ENCODE results near the gene ME3. TPM values are rescaled to one million over a fixed set of nuclear protein-coding genes. Genes with fewer than 3 reads are reported as not detected.

The ME3 gene
- total RNA-seq, 2 experiments from 2014 or later = not detected

DNA sequence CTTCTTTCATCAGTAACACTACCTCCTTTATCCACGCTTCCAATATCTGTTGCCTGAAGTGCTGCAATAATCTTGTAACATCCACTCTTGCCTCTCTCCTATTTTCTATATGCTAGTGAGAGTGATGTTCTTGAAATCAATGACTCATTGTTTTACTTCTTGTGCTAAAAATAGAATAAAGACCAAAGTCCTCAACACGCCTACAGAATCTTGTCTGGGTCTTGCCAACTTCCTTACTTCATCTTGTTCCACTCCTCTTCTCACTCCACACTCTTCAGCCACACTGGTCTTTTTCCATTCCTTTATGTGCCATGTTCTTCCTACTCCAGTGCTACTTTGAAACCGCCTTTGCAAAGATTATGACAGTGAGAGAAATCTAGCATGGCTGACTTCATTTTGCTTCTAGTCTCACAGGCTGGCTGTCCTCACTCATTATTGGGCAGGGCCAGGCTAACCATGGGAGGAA is 161.3 kb downstream of the ME3 start:
- no TSS peak for BruUV-seq (replicated peaks)
- no peak for DNase-seq (ENCODE audit: low spot score)
- Histone ChIP-seq H3K27ac (ENCODE audit: low read depth, low read length, poor library complexity, severe bottlenecking) (no peak overlapping the region), H3K36me3 (ENCODE audit: insufficient read depth, low read length) (no peaks in the 10 kb centered on the region), H3K79me2 (ENCODE audit: insufficient read depth, low read depth, low read length) (no peaks in the 10 kb centered on the region), H3K9me3 (ENCODE audit: low read length) (no peaks in the 10 kb centered on the region), H2AFZ (ENCODE audit: low read length) (no peak overlapping the region), H4K20me1 (ENCODE audit: insufficient read depth, low read length) (no peaks in the 10 kb centered on the region), H3K4me1 (ENCODE audit: insufficient read depth, low read length, poor library complexity, severe bottlenecking) (no peaks in the 10 kb centered on the region), H3K9me2 (ENCODE audit: insufficient read depth, low read length) (no peaks in the 10 kb centered on the region), H3K4me3 (ENCODE audit: low read depth, low read length, poor library complexity, severe bottlenecking) (no peak overlapping the region), H3K4me2 (ENCODE audit: low read length) (no peak overlapping the region)
- ChIA-PET POLR2A (no interaction called here), CTCF (ENCODE audit: unreplicated experiment) (no interaction called here)
- intact Hi-C loops (cut with micrococcal nuclease; ENCODE audit: unreplicated experiment) = no loop called here
- TF ChIP-seq EZH2phosphoT487 (IDR thresholded peaks at IDR 0.05; ENCODE audit: borderline replicate concordance, low read depth, low read length) = no peak
- TF ChIP-seq, protein P1, sequence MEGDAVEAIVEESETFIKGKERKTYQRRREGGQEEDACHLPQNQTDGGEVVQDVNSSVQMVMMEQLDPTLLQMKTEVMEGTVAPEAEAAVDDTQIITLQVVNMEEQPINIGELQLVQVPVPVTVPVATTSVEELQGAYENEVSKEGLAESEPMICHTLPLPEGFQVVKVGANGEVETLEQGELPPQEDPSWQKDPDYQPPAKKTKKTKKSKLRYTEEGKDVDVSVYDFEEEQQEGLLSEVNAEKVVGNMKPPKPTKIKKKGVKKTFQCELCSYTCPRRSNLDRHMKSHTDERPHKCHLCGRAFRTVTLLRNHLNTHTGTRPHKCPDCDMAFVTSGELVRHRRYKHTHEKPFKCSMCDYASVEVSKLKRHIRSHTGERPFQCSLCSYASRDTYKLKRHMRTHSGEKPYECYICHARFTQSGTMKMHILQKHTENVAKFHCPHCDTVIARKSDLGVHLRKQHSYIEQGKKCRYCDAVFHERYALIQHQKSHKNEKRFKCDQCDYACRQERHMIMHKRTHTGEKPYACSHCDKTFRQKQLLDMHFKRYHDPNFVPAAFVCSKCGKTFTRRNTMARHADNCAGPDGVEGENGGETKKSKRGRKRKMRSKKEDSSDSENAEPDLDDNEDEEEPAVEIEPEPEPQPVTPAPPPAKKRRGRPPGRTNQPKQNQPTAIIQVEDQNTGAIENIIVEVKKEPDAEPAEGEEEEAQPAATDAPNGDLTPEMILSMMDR (conservative IDR thresholded peaks at IDR 0.05; ENCODE audit: low read length) = no peak

DNA sequence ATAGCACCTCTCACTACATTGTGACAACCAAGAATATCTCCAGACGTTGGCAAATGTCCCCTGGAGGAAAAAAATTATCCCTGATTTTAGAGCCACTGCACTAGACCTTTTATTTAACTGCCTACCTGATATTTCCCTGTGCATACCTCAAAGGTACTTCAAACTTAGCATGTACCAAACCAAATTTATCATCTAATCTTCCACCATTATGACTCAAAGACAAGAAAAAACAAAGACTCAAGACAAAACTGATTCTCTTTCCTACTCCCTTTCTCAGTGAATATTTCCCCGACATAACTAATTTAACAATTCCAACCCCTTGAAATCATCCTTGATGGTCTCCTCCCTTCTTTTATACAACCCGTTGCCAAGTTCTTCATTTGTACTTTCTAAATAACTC is 161.7 kb downstream of the ME3 start:
- ChIA-PET POLR2A (no interaction called here), CTCF (ENCODE audit: unreplicated experiment) (no interaction called here)
- no peaks in the 10 kb centered on the region for H3K9me3 ChIP-seq (ENCODE audit: low read length)
- DNase-seq (ENCODE audit: low spot score) = no peak
- H3K79me2 ChIP-seq (ENCODE audit: insufficient read depth, low read depth, low read length) = no peaks in the 10 kb centered on the region
- no peaks in the 10 kb centered on the region for H3K36me3 ChIP-seq (ENCODE audit: insufficient read depth, low read length)
- H2AFZ ChIP-seq (ENCODE audit: low read length) = no peak overlapping the region
- intact Hi-C loops (cut with micrococcal nuclease; ENCODE audit: unreplicated experiment) = no loop called here
- no peaks in the 10 kb centered on the region for H4K20me1 ChIP-seq (ENCODE audit: insufficient read depth, low read length)
- H3K9me2 ChIP-seq (ENCODE audit: insufficient read depth, low read length) = no peaks in the 10 kb centered on the region
- H3K27ac ChIP-seq (ENCODE audit: low read depth, low read length, poor library complexity, severe bottlenecking) = no peak overlapping the region
- H3K4me2 ChIP-seq (ENCODE audit: low read length) = no peak overlapping the region
- no peaks in the 10 kb centered on the region for H3K4me1 ChIP-seq (ENCODE audit: insufficient read depth, low read length, poor library complexity, severe bottlenecking)
- no peak for TF ChIP-seq EZH2phosphoT487 (IDR thresholded peaks at IDR 0.05; ENCODE audit: borderline replicate concordance, low read depth, low read length)
- TF ChIP-seq, protein P1 (conservative IDR thresholded peaks at IDR 0.05; ENCODE audit: low read length) = no peak
- BruUV-seq (replicated peaks) = no TSS peak
- H3K4me3 ChIP-seq (ENCODE audit: low read depth, low read length, poor library complexity, severe bottlenecking) = no peak overlapping the region

DNA sequence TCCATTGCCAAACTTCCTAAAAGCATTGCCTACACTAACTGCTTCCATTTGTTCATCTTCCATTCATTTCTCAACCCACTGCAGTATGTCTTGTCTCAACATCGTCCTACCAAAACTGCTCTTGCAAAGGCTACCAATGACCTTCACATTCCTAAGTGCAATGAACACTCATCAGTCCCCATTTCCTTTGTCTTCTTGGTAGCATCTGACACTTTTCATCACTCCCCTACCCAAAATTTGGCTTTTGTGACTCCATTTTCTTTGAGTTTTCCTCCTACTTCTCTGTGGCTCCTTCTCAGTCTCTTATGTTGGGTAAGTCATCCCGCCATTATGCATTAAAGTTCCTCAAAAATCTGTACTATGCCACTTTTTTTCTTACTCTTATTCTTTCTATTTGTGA is 162.3 kb downstream of the ME3 start:
- Histone ChIP-seq H3K9me2 (ENCODE audit: insufficient read depth, low read length) (no peaks in the 10 kb centered on the region), H4K20me1 (ENCODE audit: insufficient read depth, low read length) (no peaks in the 10 kb centered on the region), H3K36me3 (ENCODE audit: insufficient read depth, low read length) (no peaks in the 10 kb centered on the region), H3K9me3 (ENCODE audit: low read length) (no peaks in the 10 kb centered on the region), H3K4me3 (ENCODE audit: low read depth, low read length, poor library complexity, severe bottlenecking) (no peak overlapping the region), H3K4me2 (ENCODE audit: low read length) (no peak overlapping the region), H3K4me1 (ENCODE audit: insufficient read depth, low read length, poor library complexity, severe bottlenecking) (no peaks in the 10 kb centered on the region), H2AFZ (ENCODE audit: low read length) (no peak overlapping the region), H3K27ac (ENCODE audit: low read depth, low read length, poor library complexity, severe bottlenecking) (no peak overlapping the region), H3K79me2 (ENCODE audit: insufficient read depth, low read depth, low read length) (no peaks in the 10 kb centered on the region)
- TF ChIP-seq, protein P1 (conservative IDR thresholded peaks at IDR 0.05; ENCODE audit: low read length) = no peak
- TF ChIP-seq EZH2phosphoT487 (IDR thresholded peaks at IDR 0.05; ENCODE audit: borderline replicate concordance, low read depth, low read length) = no peak
- POLR2A ChIA-PET = no interaction called here
- intact Hi-C loops (cut with micrococcal nuclease; ENCODE audit: unreplicated experiment) = no loop called here
- CTCF ChIA-PET (ENCODE audit: unreplicated experiment) = no interaction called here
- no TSS peak for BruUV-seq (replicated peaks)
- no peak for DNase-seq (ENCODE audit: low spot score)
